Medulla oblongata (tissue), 1 donor: ENCODE results near the gene OR2V1.
"Not testable (repeated sequence)": the region's sequence is repeated elsewhere in the genome, so short reads cannot be mapped to it uniquely, and the experiment has no call there.

Experiments
- DNase-seq: peaks from one replicate; pipeline ENCODE4 v3.0.0-alpha.2; 2015; ENCODE audit errors: extremely low spot score

OR2V1 gene

GRCh38 chr5:181101930-181102674 lies 28.9 kb downstream of the OR2V1 start:
- DNase-seq, result not testable (repeated sequence)

GRCh38 chr5:181101030-181101641 lies 29.8 kb downstream of the OR2V1 start:
- DNase-seq, result not testable (repeated sequence)

DNA sequence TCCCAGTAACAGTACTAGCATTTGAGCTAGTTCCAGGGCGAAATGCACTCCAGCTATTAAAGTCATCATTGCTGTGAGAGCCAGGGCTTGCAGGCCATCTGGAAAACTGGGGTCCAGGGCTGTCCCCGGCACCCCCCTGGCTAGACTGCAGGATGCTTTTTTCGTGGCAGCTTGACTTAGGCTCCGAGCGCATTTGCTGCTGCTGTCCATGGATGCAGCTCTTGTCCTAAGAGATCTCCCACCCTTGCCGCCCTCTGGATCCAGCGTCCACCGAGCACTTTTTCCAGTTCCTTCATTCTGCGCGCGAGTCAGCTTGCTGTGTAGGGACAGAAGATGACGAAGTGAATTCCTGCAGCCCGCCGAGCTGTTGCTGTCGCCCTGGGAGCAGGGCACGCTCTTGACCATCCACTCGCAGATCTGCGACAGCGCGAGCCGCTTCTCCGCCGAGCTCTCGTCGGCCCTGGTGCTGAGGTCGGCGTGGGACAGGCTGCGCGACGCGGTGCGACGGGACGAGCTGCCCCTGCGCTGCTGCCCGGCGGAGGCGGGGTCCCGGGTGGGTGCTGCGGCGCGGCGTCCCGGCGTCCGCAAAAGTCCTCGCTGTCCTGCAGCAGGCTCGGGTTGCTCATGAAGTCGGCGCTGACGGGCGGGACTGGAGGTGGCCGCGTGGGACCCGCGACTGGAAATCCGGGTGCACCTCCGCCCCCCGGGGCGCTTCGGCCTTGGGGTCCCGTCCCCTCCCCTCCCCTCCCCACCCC lies 30.7 kb downstream of the OR2V1 start:
- DNase-seq, result no peak

DNA sequence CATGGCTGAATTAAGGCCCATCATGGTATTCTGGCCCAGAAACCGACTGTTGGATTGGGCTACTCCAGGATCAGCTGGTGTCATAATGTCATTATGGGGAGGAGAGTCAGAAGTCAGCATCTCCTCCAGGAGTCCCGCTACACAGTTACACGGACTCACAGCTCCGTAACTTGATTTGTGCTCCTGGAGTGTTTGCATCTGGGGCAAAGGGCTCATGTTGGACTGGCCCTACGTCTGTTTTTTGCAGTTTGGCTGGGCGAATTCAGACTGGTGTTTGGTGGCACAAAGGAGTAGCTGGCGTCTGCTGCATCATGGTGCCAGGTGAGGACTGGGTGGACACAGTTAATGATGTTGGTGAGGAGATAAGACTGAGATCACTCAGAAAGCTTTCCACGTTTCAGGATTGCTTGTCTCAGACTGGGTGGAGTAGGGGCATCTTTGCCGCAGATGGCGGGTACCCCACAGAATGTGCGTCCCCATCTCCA lies 31.3 kb downstream of the OR2V1 start:
- no peak for DNase-seq

- DNase-seq, result no peak
Measured at GRCh38 chr5:181098762-181099601, 32.0 kb downstream of the OR2V1 start.

DNA sequence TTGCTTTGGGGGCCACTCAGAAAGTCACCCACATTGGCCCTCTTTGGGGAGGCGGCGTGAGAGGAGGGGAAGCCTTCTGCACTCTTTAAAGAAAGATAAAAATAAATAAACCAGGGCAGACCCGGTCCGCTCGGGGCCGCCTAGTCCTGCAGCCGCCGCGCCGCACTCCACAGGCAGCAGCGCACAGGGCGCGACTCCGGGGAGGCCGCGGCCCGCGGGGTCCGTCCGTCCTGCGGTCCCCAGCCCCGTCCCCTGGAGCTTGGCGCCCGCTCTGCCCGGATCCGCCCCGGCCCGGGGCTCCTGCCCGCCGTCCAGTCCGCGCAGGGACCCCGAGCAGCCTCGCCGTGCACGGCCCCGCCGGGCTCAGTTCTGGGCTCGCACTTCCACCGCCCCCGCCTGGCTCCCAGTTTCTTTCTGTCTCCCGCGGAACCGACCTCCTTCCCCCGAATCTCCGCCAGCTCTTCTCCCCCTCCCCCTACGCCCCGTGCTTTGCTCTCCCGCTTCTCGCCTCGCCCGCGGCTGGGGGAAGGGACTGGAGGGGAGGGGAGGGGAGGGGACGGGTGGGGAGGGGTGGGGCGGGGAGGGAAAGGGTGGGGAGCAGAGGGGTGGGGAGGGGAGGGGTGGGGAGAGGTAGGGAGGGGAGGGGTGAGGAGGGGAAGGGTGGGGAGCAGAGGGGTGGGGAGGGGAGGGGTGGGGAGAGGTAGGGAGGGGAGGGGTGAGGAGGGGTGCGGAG lies 33.0 kb downstream of the OR2V1 start:
- not testable (repeated sequence) for DNase-seq

DNA sequence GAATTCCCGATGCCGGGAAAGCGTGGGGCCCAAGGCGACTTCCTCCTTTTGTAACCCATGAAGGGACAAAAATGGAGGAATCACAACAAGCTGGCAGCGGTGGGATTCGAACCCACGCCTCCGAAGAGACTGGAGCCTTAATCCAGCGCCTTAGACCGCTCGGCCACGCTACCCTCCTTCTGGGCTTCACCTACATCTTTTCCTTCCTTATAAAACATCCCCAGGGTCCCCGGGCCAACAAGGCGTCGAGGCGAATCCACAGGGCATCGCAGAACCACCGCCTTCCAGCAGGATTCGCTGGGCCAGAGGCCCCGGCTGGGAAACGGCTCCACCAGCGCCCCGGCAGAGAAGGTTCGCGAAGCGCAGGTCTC lies 33.6 kb downstream of the OR2V1 start:
- DNase-seq, result not testable (repeated sequence)

DNA sequence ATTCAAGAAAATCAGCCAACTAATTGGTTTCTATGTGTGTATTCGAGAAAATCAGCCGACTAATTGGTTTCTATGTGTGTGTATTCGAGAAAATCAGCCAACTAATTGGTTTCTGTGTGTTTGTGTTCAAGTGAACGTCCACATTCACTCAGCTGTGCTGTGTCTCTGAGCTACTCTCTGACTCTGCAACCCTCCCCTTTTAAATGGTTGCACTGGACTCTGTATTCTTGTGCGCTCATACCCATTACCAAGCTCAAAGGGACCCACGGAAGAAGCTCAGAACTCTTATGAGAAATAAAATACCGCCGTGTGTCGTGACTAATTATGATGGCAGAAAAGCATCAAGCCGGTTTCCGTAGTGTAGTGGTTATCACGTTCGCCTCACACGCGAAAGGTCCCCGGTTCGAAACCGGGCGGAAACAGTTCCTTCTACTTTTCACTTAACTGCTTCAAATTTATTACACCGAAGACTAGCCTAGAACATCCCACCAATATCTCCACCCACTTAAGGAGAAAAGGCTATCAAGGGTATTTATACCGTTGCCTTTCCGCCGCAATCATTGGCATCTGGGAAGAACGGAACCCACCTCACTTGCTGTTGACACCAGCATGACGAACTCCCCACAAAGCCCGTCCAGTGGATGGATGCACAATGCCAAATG lies 34.1 kb downstream of the OR2V1 start:
- DNase-seq, result not testable (repeated sequence)

DNA sequence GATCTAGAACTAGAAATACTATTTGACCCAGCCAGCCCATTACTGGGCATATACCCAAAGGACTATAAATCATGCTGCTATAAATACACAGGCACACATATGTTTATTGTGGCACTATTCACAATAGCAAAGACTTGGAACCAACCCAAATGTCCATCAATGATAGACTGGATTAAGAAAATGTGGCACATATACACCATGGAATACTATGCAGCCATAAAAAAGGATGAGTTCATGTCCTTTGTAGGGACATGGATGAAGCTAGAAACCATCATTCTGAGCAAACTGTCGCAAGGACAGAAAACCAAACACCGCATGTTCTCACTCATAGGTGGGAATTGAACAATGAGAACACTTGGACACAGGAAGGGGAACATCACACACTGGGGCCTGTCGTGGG lies 35.8 kb downstream of the OR2V1 start:
- not testable (repeated sequence) for DNase-seq

DNA sequence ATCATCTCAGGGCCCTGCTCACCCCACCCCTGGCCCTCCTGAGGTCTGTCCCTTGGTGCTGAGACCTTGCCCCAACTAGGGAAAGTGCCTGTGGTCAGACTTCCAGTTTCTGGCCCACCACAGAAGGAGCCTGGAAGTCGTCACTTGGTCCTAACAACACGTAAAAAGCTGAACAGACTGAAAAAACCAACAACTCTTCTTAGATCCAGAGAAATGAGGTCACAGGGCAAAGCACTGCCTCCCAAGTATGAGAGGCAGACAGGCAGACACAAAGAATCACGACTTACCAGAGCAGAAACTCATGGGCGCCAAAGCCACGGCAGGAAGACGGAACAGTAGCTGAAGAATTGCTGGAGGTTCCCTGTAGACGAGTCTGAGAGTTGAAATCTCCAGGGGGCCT lies 38.5 kb downstream of the OR2V1 start:
- no peak for DNase-seq

GRCh38 chr5:181088289-181088688 lies 42.7 kb downstream of the OR2V1 start:
- no peak for DNase-seq

DNA sequence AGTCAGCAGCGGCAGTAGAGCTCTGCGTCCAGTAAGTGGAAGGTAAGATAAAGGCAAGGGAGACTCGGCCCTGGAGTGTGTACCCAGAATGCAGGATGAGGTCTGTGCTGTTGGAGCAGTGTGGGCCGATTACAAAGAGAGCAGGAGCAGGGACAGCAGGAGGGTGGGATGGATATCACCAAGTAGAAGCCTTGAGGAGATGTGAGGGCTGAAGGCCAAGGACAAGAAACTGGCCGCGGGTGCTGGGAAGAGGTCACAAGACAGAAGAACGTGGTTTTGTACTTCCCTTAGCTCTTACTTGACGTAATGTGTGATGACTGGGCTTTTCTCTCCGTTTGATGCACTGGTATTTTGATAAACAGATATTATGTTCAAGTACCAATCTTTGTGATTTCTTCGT lies 43.7 kb downstream of the OR2V1 start:
- peak; percentile 2 for DNase-seq

DNA sequence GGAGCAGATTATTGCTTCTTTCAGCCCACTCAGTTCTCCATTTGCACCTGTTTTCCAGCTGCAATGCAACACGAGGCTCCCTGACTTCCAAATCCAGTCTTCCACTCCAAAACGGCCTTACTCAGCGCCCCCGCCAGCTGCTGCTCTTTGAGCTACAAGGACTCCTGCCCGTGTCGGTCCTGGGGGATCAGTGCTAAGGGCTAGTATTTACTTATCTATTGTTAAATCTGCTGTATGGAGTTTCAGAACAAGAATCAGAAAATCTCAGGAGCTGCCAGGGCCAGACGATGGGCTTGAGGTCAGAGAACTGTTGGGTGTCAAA lies 44.1 kb downstream of the OR2V1 start:
- DNase-seq, result no peak

DNA sequence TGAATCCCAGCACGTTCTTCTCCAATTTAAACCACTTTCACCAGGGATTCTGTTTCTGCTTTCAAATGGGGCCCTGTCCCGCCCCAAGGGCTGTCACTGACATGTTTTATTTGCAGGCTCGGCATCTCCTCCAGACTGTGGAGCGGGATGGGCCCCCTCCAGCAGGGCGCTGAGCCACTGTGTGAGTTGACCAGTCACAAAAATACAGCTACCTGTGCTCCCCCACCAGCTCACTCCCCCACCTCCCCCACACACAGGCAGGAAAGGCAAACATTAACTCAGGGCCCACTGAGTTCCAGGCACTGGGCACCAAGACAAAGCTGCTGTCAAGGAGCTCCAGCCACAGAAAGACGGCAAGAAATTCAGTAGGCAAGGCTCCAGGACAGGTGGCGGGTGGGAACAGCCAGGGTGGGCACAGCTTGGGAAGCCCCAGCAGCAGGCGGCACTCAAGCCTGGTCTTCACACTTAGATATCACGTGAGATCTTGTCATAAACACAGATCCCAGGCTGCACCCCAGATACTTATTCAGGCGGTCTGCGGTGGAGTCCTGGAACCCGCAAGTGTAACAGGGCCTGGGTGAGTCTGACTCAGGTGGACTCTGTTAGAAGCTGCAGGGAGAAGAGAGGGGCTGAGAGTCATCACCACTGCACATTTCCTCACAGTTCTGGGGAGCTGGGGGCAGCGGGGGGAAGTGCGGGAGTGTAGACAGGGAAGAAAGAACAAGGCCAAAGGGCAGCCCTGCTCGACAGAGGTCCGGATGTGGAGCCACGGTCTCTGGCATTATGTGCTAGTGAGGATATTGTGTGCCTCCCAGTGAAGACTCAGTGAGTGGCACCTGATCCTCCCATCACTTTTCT lies 44.7 kb downstream of the OR2V1 start:
- no peak for DNase-seq

DNA sequence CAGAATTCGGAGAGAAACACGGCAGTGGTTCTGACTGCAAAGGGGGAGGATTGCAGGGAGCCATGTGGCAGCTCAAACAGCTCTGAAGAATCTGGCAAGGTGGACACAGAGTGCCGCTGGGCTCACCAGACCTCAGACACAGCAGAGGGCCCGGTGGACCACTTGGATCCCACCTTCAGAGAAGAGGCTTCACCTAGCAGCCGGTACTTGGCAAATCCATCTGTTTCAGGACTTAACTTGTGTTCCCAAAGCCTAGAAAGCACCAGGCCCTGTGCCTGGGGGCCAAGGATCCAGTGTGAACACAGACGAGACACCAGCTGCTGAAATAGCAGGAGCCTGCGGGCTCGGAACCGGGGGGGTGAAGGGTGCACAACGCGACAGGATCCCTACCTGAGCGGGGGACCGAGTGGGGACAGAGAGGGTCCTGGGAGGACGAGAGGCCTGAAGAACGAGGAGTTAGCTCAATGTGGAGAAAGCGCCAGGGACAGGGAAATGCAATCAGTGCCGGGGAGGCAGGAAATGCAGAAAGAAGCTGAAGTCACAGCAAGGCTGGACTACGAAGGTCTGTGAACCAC lies 46.3 kb downstream of the OR2V1 start:
- DNase-seq, result no peak

DNA sequence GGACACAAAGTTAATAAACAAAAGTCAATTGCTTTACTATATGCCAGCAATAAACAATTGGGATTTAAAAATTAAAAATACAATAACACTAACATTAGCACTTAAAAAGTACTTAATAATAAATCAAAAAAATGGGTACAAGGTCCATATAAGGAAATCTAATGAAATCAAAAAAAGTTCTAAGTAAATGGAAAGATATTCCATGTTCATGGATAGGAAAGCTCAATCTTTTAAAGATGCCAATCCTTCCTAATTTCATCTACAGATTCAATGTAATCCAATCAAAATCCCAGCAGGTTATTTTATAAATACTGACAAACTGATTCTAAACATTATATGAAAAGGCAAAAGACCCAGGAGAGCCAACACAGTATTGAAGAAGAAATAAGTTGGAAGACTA lies 49.0 kb downstream of the OR2V1 start:
- DNase-seq, result no peak

DNA sequence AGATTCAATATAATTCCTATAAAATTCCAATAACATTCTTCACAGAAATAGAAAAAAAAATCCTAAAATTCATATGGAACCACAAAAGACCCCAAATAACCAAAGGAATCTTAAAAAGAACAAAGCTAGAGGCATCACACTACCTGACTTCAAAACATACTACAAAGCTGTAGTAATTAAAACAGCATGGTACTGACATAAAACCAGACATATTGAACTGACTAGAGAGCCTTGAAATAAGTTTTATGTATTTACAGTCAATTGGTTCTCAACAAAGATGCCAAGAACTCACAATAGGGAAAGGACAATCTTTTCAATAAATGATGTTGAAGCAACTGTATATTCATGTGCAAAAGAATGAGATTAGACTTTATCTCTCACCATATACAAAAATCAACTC lies 54.0 kb downstream of the OR2V1 start:
- DNase-seq, result no peak
